A549 (cell line): ENCODE results near the gene CNTN4. TPM values are rescaled to one million over a fixed set of nuclear protein-coding genes. Genes with fewer than 3 reads are reported as not detected.

Source experiments
- ATAC-seq, 2 experiments: fragments of 200-7000 bp in 1 of 2; fragments of >200 bp in 1 of 2; cut with Nextera tagmentation in 1 of 2; cut with Tn5 transposase in 1 of 2; 3 replicates each; pipeline versions ENCODE4 v1.8.0 to v1.9.1; 2018 to 2020; ENCODE audit warnings: mild to moderate bottlenecking in 1 of 2, moderate library complexity in 1 of 2
- CTCF ChIA-PET: fragments of 300-600 bp; sonication (Branson Sonifier 250); formaldehyde crosslinking; extraction: SDS; loops from one replicate; lab custom pipeline; 2021; ENCODE audit warnings: antibody characterized with exemption, inconsistent platforms; lab: Yijun Ruan, JAX
- POLR2A ChIA-PET: fragments of 350-600 bp; formaldehyde crosslinking; extraction: SDS; loops from one replicate; lab custom pipeline; 2021; ENCODE audit warnings: antibody characterized with exemption, inconsistent platforms; lab: Yijun Ruan, JAX
- DNase-seq, 2 experiments: peaks; one replicate each; pipeline versions ENCODE4 v3.0.0 to v3.0.0-alpha.2; 2011 to 2016; ENCODE audit warnings: low read depth in 1 of 2, low spot score in 1 of 2
- FAIRE-seq: peaks from 2 replicates; lab custom pipeline; 2011; peaks lifted over from hg19 to GRCh38; lab: Jason Lieb, UNC
- H3K27ac ChIP-seq, 2 experiments: fragments of >200 bp; sonication (Bioruptor Twin); formaldehyde crosslinking; 3 replicates each; pipeline ENCODE4 v1.5.1; 2016 to 2017
- H3K4me1 ChIP-seq: fragments of >200 bp; sonication (Bioruptor Twin); formaldehyde crosslinking; 3 replicates; pipeline ENCODE4 v1.6.1; 2016
- H3K4me2 ChIP-seq: fragments of >200 bp; sonication (Bioruptor Twin); formaldehyde crosslinking; 3 replicates; pipeline ENCODE4 v1.6.1; 2016
- H3K4me3 ChIP-seq: fragments of >200 bp; sonication (Bioruptor Twin); formaldehyde crosslinking; 3 replicates; pipeline ENCODE4 v1.5.1; 2016
- H3K9me3 ChIP-seq: fragments of >200 bp; sonication (Bioruptor Twin); formaldehyde crosslinking; 3 replicates; pipeline ENCODE4 v1.6.1; 2016
- CHD4 ChIP-seq: fragments of 200-600 bp; sonication (generic); IDR thresholded peaks from 2 replicates; pipeline ENCODE4 v1.6.1; 2016; ENCODE audit warnings: antibody characterized with exemption, mild to moderate bottlenecking, borderline replicate concordance
- EHMT2 ChIP-seq: fragments of 200-600 bp; sonication (generic); IDR thresholded peaks from 2 replicates; pipeline ENCODE4 v1.6.1; 2016; ENCODE audit warnings: antibody characterized with exemption, low read depth, mild to moderate bottlenecking, moderate library complexity
- EP300 ChIP-seq, 2 experiments: fragments of >200 bp; sonication (Bioruptor Twin); formaldehyde crosslinking; IDR thresholded peaks; 2 replicates in 1 of 2; 3 replicates in 1 of 2; pipeline ENCODE4 v1.6.1; 2016 to 2017
- FOXS1 ChIP-seq: fragments of 250-450 bp; sonication (Bioruptor Pico); IDR thresholded peaks from 2 replicates; pipeline ENCODE4 v1.5.0; 2020; ENCODE audit warnings: mild to moderate bottlenecking, moderate library complexity
- HOXB13 ChIP-seq: fragments of 250-450 bp; sonication (Bioruptor Pico); IDR thresholded peaks from 2 replicates; pipeline ENCODE4 v1.5.0; 2020; ENCODE audit warnings: low read depth, mild to moderate bottlenecking, moderate library complexity
- NR3C1 ChIP-seq: fragments of >200 bp; sonication (Bioruptor Twin); formaldehyde crosslinking; IDR thresholded peaks from 3 replicates; pipeline ENCODE4 v1.6.1; 2017
- PHF8 ChIP-seq: fragments of 200-600 bp; sonication (generic); IDR thresholded peaks from 2 replicates; pipeline ENCODE4 v1.6.1; 2016; ENCODE audit warnings: low read depth, mild to moderate bottlenecking, antibody characterized with exemption, moderate library complexity, borderline replicate concordance
- RAD21 ChIP-seq, 2 experiments: fragments of >200 bp in 1 of 2; sonication (Bioruptor Twin) in 1 of 2; formaldehyde crosslinking in 1 of 2; IDR thresholded peaks in 1 of 2; conservative IDR thresholded peaks in 1 of 2; 2 replicates in 1 of 2; 3 replicates in 1 of 2; pipeline ENCODE4 v1.6.1; 2012 to 2018; ENCODE audit warnings: inconsistent platforms in 1 of 2
- RCOR1 ChIP-seq: fragments of 150-350 bp; IDR thresholded peaks from 2 replicates; pipeline ENCODE4 v1.6.1; 2014; ENCODE audit warnings: antibody characterized with exemption, low read length, low read depth
- SMC3 ChIP-seq: fragments of >200 bp; sonication (Bioruptor Twin); formaldehyde crosslinking; IDR thresholded peaks from 3 replicates; pipeline ENCODE4 v1.6.1; 2018; ENCODE audit warnings: inconsistent platforms
- SREBF2 ChIP-seq: fragments of 450-650 bp; IDR thresholded peaks from 2 replicates; pipeline ENCODE4 v1.6.1; 2014; ENCODE audit warnings: mild to moderate bottlenecking, moderate library complexity
- TFCP2L1 ChIP-seq: fragments of 250-450 bp; sonication (Bioruptor Pico); IDR thresholded peaks from 2 replicates; pipeline ENCODE4 v1.5.0; 2021; ENCODE audit warnings: mild to moderate bottlenecking
- WGBS: methylation state at CpG from one replicate; pipeline ENCODE4 v1.1.6; 2017; ENCODE audit errors: missing lambda C conversion rate; 5-methylcytosine and 5-hydroxymethylcytosine counted together
- polyA plus RNA-seq, 4 experiments: library from polyadenylated mRNA; depleted of rRNA in 3 of 4; stranded (reverse); fragments of >200 nt; fragmentation: RNase III in 1 of 4; extraction: RNeasy Plus Mini Kit Qiagen cat#74134 plus additional on column Dnase treatment in 1 of 4; gene quantifications; 2 replicates in 3 of 4; 3 replicates in 1 of 4; pipeline ENCODE4 v1.2.3, GENCODE V29; 2011 to 2017
- TF ChIP-seq, protein P1 (sequence below): fragments of >200 bp; sonication (Bioruptor Twin); formaldehyde crosslinking; IDR thresholded peaks from 2 replicates; pipeline ENCODE4 v1.6.1; 2016
- TF ChIP-seq, protein P2 (sequence below): IDR thresholded peaks from 2 replicates; pipeline ENCODE4 v1.6.1; 2012; ENCODE audit warnings: low read depth, borderline replicate concordance
- TF ChIP-seq, protein P3 (sequence below): fragments of >200 bp; sonication (Bioruptor Twin); formaldehyde crosslinking; IDR thresholded peaks from 3 replicates; pipeline ENCODE4 v1.5.1; 2016
- TF ChIP-seq, protein P4 (sequence below): fragments of 250-450 bp; sonication (Bioruptor Pico); IDR thresholded peaks from 2 replicates; pipeline ENCODE4 v1.5.0; 2021; ENCODE audit warnings: mild to moderate bottlenecking, moderate library complexity, borderline replicate concordance

CNTN4 gene
- polyA plus RNA-seq, 2 of the 4 experiments (the other 2 are of a cell fraction): 0.03 TPM; not detected in 1

DNA sequence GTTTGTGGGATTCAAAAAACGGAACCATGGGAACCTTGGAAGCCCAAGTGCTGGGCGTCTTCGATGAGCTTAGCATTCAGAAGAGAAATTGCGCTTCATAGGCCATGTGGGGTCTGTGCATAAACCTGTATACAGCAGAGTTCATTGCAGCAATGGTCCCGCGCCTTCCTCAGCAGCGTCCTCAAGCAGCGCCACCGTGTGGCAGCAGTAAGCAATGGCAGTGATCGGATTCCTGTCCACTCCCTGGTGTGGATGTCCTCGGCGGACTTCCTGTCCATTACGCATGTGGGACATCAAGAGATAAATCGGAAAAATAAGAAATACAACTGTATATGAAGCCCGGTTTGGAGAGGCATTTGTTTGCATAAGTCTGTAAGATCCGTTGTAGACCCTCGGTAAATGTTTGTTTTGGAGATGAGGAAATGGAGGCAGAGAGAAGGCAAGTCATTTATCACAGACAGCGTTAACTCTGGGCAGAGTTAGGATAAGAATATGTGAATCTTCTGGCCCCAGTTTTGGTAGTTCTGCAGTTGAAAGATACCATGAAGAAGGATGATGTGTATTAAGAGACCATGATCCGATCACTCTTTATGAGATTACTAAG is 57.7 kb downstream of the CNTN4 start:
- H3K4me2 ChIP-seq: no peak overlapping the region; the same call in 2 of the 3 replicates
- ChIA-PET POLR2A (no interaction called here), CTCF (interaction anchor here (0.5 kb wide), 1 partner anchor 1507 kb away, joined by 3 read pairs; no protein-coding TSS in a partner anchor)
- H3K4me1 ChIP-seq: no peaks in the 10 kb centered on the region
- no peak overlapping the region for H3K4me3 ChIP-seq
- WGBS: 6% methylated on average over 19 of the region's 19 CpGs
- ATAC-seq (peak in 1 of 2 experiments; percentile 84; a peak in 3 of 6 replicates), DNase-seq (peak; percentile 6 to 46), FAIRE-seq (no peak)
- no peak overlapping the region for H3K27ac ChIP-seq
- H3K9me3 ChIP-seq: no peaks in the 10 kb centered on the region
- TF ChIP-seq PHF8 (no peak), EP300 (IDR thresholded peaks at IDR 0.05) (no peak), CHD4 (no peak), RAD21 (conservative IDR thresholded peaks at IDR 0.05 in 1 of 2, IDR thresholded peaks at IDR 0.05 in 1 of 2) (peak in 1 of 2 experiments; percentile 25; a peak in 2 of 5 replicates)
- TF ChIP-seq, protein P1, sequence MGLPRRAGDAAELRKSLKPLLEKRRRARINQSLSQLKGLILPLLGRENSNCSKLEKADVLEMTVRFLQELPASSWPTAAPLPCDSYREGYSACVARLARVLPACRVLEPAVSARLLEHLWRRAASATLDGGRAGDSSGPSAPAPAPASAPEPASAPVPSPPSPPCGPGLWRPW: no peak
- TF ChIP-seq, protein P2, sequence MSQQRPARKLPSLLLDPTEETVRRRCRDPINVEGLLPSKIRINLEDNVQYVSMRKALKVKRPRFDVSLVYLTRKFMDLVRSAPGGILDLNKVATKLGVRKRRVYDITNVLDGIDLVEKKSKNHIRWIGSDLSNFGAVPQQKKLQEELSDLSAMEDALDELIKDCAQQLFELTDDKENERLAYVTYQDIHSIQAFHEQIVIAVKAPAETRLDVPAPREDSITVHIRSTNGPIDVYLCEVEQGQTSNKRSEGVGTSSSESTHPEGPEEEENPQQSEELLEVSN: no peak
- TF ChIP-seq, protein P3, sequence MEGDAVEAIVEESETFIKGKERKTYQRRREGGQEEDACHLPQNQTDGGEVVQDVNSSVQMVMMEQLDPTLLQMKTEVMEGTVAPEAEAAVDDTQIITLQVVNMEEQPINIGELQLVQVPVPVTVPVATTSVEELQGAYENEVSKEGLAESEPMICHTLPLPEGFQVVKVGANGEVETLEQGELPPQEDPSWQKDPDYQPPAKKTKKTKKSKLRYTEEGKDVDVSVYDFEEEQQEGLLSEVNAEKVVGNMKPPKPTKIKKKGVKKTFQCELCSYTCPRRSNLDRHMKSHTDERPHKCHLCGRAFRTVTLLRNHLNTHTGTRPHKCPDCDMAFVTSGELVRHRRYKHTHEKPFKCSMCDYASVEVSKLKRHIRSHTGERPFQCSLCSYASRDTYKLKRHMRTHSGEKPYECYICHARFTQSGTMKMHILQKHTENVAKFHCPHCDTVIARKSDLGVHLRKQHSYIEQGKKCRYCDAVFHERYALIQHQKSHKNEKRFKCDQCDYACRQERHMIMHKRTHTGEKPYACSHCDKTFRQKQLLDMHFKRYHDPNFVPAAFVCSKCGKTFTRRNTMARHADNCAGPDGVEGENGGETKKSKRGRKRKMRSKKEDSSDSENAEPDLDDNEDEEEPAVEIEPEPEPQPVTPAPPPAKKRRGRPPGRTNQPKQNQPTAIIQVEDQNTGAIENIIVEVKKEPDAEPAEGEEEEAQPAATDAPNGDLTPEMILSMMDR: peak; percentile 20; the same call in 2 of the 3 replicates

DNA sequence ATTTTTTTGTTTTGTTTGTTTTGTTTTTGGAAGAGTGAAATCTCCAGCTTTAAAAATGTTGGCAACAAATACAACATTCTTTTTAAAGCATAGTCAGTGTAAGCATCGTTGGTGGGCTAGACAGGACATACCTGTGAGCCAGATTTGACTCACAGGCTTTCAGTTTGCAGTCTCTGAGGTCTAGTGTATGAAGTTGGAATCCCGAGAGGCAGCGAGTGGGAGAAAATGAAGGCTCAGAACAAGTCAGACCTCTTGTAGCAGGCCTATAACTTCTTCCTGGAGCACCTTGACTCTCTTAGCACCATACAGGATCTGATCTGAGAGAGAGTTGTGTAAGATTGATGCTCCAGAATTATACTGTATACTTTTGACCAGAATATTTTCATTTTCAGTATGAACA is 60.2 kb downstream of the CNTN4 start:
- H3K4me2 ChIP-seq: no peak overlapping the region
- FAIRE-seq: no peak
- TF ChIP-seq HOXB13 (no peak), EHMT2 (no peak), NR3C1 (no peak), SMC3 (no peak), FOXS1 (no peak), RCOR1 (no peak), CHD4 (no peak), SREBF2 (no peak), TFCP2L1 (CRISPR knock-in tag) (no peak)
- TF ChIP-seq, protein P4, sequence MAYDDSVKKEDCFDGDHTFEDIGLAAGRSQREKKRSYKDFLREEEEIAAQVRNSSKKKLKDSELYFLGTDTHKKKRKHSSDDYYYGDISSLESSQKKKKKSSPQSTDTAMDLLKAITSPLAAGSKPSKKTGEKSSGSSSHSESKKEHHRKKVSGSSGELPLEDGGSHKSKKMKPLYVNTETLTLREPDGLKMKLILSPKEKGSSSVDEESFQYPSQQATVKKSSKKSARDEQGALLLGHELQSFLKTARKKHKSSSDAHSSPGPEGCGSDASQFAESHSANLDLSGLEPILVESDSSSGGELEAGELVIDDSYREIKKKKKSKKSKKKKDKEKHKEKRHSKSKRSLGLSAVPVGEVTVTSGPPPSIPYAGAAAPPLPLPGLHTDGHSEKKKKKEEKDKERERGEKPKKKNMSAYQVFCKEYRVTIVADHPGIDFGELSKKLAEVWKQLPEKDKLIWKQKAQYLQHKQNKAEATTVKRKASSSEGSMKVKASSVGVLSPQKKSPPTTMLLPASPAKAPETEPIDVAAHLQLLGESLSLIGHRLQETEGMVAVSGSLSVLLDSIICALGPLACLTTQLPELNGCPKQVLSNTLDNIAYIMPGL (CRISPR knock-in tag): no peak
- no peak overlapping the region for H3K4me3 ChIP-seq
- no peak overlapping the region for H3K27ac ChIP-seq
- no peaks in the 10 kb centered on the region for H3K9me3 ChIP-seq
- WGBS: 2% methylated on average over 3 of the region's 3 CpGs
- ChIA-PET POLR2A (no interaction called here), CTCF (no interaction called here)
- DNase-seq: no peak
- ATAC-seq: no peak
- H3K4me1 ChIP-seq: no peaks in the 10 kb centered on the region

DNA sequence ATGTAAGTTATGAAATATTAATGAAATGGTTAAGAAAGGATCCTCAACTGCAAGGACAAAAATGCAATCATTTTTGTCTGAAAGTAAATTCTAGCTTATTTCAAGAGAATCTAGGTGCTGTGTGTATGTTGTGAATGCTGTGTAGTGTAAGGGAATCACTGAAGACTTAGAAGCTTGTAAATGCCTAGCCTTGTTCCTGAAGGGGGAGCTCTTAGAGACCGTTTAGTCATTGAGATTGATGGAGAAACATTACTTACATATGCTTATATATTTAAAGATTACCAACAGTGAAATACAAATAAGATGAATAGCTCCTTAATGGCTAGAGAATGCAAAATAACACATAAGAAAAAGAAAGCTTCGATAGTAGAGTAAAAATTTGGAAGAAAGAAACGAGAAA is 67.9 kb downstream of the CNTN4 start:
- ChIA-PET CTCF (no interaction called here), POLR2A (no interaction called here)
- ATAC-seq (no peak), FAIRE-seq (no peak), DNase-seq (peak in 1 of 2 experiments; percentile 6)
- Histone ChIP-seq H3K4me3 (no peak overlapping the region), H3K9me3 (no peaks in the 10 kb centered on the region), H3K4me2 (no peak overlapping the region), H3K27ac (no peak overlapping the region), H3K4me1 (no peaks in the 10 kb centered on the region)
- WGBS: 3% methylated on average over 3 of the region's 3 CpGs
- no peak for TF ChIP-seq RCOR1
